ENCODE results near the gene ADGRG3. TPM values are rescaled to one million over a fixed set of nuclear protein-coding genes. Genes with fewer than 3 reads are reported as not detected.

Gene ADGRG3
- 10 to 100 TPM in 1 of 4 donors, 1 to 10 TPM in 3; 2.3 to 17.7 (median 4.4) TPM for total RNA-seq

GRCh38 chr16:57668263-57668571 lies at the start of gene ADGRG3:
Gene ADGRG3, plus strand, starts transcription at chr16:57668306. Its CDS starts 42 bp downstream, at chr16:57668348.
- ATAC-seq (ENCODE audit: low FRiP score) (no peak), DNase-seq (ENCODE audit: low spot score) (no peak)
- TF ChIP-seq CTCF (IDR thresholded peaks at IDR 0.05), result no peak

GRCh38 chr16:57619133-57619605 lies 48.9 kb upstream of the ADGRG3 start:
- no peak for TF ChIP-seq CTCF (IDR thresholded peaks at IDR 0.05)
- DNase-seq (ENCODE audit: low spot score) (no peak), ATAC-seq (ENCODE audit: low FRiP score) (no peak)

GRCh38 chr16:57619606-57620334 lies 48.3 kb upstream of the ADGRG3 start:
- ATAC-seq (ENCODE audit: low FRiP score) (no peak), DNase-seq (ENCODE audit: low spot score) (no peak)
- no peak for TF ChIP-seq CTCF (IDR thresholded peaks at IDR 0.05)

GRCh38 chr16:57620335-57621231 lies 47.5 kb upstream of the ADGRG3 start:
- DNase-seq (ENCODE audit: low spot score) (no peak), ATAC-seq (ENCODE audit: low FRiP score) (no peak)
- no peak for TF ChIP-seq CTCF (IDR thresholded peaks at IDR 0.05)

GRCh38 chr16:57621521-57622271 lies 46.4 kb upstream of the ADGRG3 start:
- DNase-seq (ENCODE audit: low spot score) (no peak), ATAC-seq (ENCODE audit: low FRiP score) (no peak)
- TF ChIP-seq CTCF (IDR thresholded peaks at IDR 0.05), result no peak

- TF ChIP-seq CTCF (IDR thresholded peaks at IDR 0.05), result no peak
- ATAC-seq (ENCODE audit: low FRiP score), result no peak
- no peak for DNase-seq (ENCODE audit: low spot score)
These were observed 45.5 kb upstream of the ADGRG3 start for GRCh38 chr16:57622361-57623250.
